Measurements from ENCODE around the gene FAM219A.

FAM219A gene

DNA sequence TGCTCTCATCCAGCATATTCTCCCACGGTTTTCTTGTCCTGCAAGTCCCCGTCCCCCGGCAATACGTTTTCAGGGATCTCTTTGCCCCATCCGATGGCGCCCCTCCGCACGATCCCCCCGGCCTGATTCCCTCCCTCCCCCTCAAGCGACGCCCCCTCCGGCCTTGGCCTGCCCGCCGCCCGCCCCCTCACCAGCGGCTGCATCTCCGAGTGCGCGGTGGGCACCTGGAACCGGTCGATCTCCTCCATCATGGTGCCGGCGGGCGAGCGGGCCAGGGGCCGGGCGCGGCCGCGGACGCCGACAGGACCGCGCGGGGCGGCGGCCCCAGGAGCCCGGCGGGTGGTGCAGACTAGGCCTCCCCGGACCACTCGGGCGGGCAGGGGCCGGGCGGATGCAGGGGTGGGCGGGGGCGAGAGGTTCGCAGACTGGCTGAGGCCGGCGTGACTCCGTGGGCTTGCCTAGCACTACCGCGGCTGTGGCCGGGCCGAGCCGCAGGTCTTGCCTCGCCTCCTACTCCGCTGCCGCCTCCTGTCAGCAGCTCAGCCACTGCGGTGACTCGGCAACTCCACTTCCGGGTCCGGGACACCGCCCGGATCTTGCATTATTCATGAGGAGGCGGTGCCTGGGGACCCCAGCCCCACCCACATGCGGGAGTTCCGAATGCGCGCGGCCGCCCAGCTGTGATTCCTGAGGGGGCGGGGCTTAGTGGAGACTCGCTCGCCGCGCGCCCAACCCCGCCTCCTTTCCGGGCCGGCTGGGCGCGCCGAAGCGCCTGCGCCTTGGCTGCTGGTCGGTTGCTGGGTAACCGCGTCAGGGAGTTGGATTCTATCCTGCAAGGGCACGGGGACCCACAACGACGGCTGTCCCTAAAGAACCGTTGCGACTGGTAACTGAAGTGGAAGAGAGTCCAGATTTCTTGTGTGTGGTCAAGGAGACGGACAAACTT, at the start of gene FAM219A, which contains the start of gene DNAI1 (continued):
- TF ChIP-seq ZFP3 (tag by site-specific recombination; IDR thresholded peaks at IDR 0.05; ENCODE audit: low read depth): no peak
- TF ChIP-seq ZNF112 (tag by site-specific recombination; IDR thresholded peaks at IDR 0.05): no peak
- TF ChIP-seq ZNF624 (tag by site-specific recombination; IDR thresholded peaks at IDR 0.05): no peak
- no peak for TF ChIP-seq ZNF585B (tag by site-specific recombination; IDR thresholded peaks at IDR 0.05)
- TF ChIP-seq EGR2 (tag by site-specific recombination; IDR thresholded peaks at IDR 0.05; ENCODE audit: low read depth): peak; percentile 50
- TF ChIP-seq ZNF473 (tag by site-specific recombination; IDR thresholded peaks at IDR 0.05): no peak
- TF ChIP-seq, protein P1, sequence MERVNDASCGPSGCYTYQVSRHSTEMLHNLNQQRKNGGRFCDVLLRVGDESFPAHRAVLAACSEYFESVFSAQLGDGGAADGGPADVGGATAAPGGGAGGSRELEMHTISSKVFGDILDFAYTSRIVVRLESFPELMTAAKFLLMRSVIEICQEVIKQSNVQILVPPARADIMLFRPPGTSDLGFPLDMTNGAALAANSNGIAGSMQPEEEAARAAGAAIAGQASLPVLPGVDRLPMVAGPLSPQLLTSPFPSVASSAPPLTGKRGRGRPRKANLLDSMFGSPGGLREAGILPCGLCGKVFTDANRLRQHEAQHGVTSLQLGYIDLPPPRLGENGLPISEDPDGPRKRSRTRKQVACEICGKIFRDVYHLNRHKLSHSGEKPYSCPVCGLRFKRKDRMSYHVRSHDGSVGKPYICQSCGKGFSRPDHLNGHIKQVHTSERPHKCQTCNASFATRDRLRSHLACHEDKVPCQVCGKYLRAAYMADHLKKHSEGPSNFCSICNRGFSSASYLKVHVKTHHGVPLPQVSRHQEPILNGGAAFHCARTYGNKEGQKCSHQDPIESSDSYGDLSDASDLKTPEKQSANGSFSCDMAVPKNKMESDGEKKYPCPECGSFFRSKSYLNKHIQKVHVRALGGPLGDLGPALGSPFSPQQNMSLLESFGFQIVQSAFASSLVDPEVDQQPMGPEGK (tag by site-specific recombination; IDR thresholded peaks at IDR 0.05): no peak
- TF ChIP-seq SCRT2 (tag by site-specific recombination; IDR thresholded peaks at IDR 0.05): no peak
- TF ChIP-seq SP3 (tag by site-specific recombination; IDR thresholded peaks at IDR 0.05): peak; percentile 85
- TF ChIP-seq ZNF777 (tag by site-specific recombination; IDR thresholded peaks at IDR 0.05; ENCODE audit: borderline replicate concordance): no peak
- TF ChIP-seq ZNF549 (tag by site-specific recombination; IDR thresholded peaks at IDR 0.05): no peak
- no peak for TF ChIP-seq ZNF184 (tag by site-specific recombination; IDR thresholded peaks at IDR 0.05)
- no peak for TF ChIP-seq ZNF211 (tag by site-specific recombination; IDR thresholded peaks at IDR 0.05; ENCODE audit: low read depth)

DNA sequence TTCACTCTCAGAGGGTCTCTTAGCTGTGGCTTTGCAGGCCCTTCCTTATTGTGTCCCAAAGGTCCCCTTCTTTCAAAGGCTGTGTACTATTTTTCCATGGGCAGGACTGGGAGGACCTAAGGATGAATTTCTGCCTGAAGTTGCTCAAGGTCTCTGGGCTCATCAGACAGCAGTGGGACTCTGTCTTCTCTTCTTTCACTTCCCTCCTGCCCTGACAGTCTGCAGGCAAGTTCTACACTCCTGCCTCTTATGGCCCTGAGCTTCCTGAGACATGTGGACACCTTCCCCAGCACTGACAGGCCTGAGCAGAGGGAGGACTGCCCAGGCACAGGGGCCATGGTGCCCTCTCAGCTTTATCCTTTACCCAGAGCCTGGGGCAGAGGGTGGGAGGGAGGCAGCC, 49.6 kb upstream of the FAM219A start:
- CTCF ChIA-PET: interaction anchor here (0.6 to 1.0 kb wide), 3 partner anchors 60 to 175 kb away, joined by 3 read pairs; no protein-coding TSS in a partner anchor
- TF ChIP-seq ZNF211 (tag by site-specific recombination; IDR thresholded peaks at IDR 0.05; ENCODE audit: low read depth): no peak
- TF ChIP-seq MZF1 (tag by site-specific recombination; IDR thresholded peaks at IDR 0.05; ENCODE audit: borderline replicate concordance): no peak
- no peak for TF ChIP-seq ZNF391 (tag by site-specific recombination; IDR thresholded peaks at IDR 0.05; ENCODE audit: borderline replicate concordance, low read depth)
- TF ChIP-seq, protein P2, sequence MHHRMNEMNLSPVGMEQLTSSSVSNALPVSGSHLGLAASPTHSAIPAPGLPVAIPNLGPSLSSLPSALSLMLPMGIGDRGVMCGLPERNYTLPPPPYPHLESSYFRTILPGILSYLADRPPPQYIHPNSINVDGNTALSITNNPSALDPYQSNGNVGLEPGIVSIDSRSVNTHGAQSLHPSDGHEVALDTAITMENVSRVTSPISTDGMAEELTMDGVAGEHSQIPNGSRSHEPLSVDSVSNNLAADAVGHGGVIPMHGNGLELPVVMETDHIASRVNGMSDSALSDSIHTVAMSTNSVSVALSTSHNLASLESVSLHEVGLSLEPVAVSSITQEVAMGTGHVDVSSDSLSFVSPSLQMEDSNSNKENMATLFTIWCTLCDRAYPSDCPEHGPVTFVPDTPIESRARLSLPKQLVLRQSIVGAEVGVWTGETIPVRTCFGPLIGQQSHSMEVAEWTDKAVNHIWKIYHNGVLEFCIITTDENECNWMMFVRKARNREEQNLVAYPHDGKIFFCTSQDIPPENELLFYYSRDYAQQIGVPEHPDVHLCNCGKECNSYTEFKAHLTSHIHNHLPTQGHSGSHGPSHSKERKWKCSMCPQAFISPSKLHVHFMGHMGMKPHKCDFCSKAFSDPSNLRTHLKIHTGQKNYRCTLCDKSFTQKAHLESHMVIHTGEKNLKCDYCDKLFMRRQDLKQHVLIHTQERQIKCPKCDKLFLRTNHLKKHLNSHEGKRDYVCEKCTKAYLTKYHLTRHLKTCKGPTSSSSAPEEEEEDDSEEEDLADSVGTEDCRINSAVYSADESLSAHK (tag by site-specific recombination; IDR thresholded peaks at IDR 0.05): no peak
- TF ChIP-seq ZNF677 (tag by site-specific recombination; IDR thresholded peaks at IDR 0.05): no peak
- TF ChIP-seq ZIC2 (tag by site-specific recombination; IDR thresholded peaks at IDR 0.05): no peak
- no peak for TF ChIP-seq ZNF394 (tag by site-specific recombination; IDR thresholded peaks at IDR 0.05; ENCODE audit: borderline replicate concordance)
- no peak for TF ChIP-seq ZNF112 (tag by site-specific recombination; IDR thresholded peaks at IDR 0.05)
- no peak for TF ChIP-seq SETDB1 (IDR thresholded peaks at IDR 0.05; ENCODE audit: insufficient read length, low read length)
- no peak for TF ChIP-seq ZNF214 (tag by site-specific recombination; IDR thresholded peaks at IDR 0.05; ENCODE audit: borderline replicate concordance)
- TF ChIP-seq SALL2 (tag by site-specific recombination; IDR thresholded peaks at IDR 0.05; ENCODE audit: borderline replicate concordance): no peak
- TF ChIP-seq ZNF302 (tag by site-specific recombination; IDR thresholded peaks at IDR 0.05; ENCODE audit: low read depth): no peak
- no peak for TF ChIP-seq ZBTB17 (tag by site-specific recombination; IDR thresholded peaks at IDR 0.05)
- Histone ChIP-seq H3K36me3 (ENCODE audit: control insufficient read depth in 2 of 2, insufficient read depth in 1 of 2, low read length in 2 of 2) (no peaks in the 10 kb centered on the region), H3K27ac (ENCODE audit: extremely low read depth, low read depth, low read length) (no peak overlapping the region), H3K9me3 (ENCODE audit: control insufficient read depth, insufficient read depth, low read depth, low read length) (no peaks in the 10 kb centered on the region), H3K4me1 (ENCODE audit: control insufficient read depth, insufficient read depth, low read length) (no peaks in the 10 kb centered on the region), H3K4me3 (ENCODE audit: low read depth, low read length) (no peak overlapping the region)
- POLR2A ChIA-PET: no interaction called here

Data from HEK293 (cell line).